Liver (tissue), 9 donors: Measurements from ENCODE around the gene PHTF2. TPM values are rescaled to one million over a fixed set of nuclear protein-coding genes. Genes with fewer than 3 reads are reported as not detected.

Experiments used
- DNase-seq: peaks from one replicate; pipeline ENCODE4 v3.0.0-alpha.2; 2017; ENCODE audit warnings: low spot score
- H3K27ac ChIP-seq, 2 donors: one replicate each; pipeline ENCODE4 v1.7.0; 2013; ENCODE audit warnings: inconsistent platforms in 2 of 2, low read length in 2 of 2, control low read depth in 1 of 2, low read depth in 1 of 2, mild to moderate bottlenecking in 1 of 2
- H3K27me3 ChIP-seq, 4 donors: one replicate each; pipeline versions ENCODE4 v1.6.1 to v1.7.0; 2013; ENCODE audit warnings: low read length in 3 of 4, inconsistent platforms in 1 of 4, mild to moderate bottlenecking in 1 of 4, moderate library complexity in 1 of 4; ENCODE audit not compliant: control insufficient read depth in 4 of 4, insufficient read depth in 4 of 4
- H3K36me3 ChIP-seq, 4 donors: one replicate each; pipeline versions ENCODE4 v1.6.1 to v1.7.0; 2013; ENCODE audit warnings: low read length in 3 of 4, mild to moderate bottlenecking in 3 of 4, low read depth in 1 of 4, moderate library complexity in 1 of 4; ENCODE audit not compliant: control insufficient read depth in 4 of 4, insufficient read depth in 3 of 4
- H3K4me1 ChIP-seq, 4 donors: one replicate each; pipeline versions ENCODE4 v1.6.1 to v1.7.0; 2013; ENCODE audit warnings: low read length in 3 of 4, mild to moderate bottlenecking in 3 of 4, moderate library complexity in 1 of 4; ENCODE audit not compliant: control insufficient read depth in 4 of 4, insufficient read depth in 4 of 4
- H3K4me3 ChIP-seq, 3 donors: one replicate each; pipeline versions ENCODE4 v1.6.1 to v1.7.0; 2013; ENCODE audit warnings: low read length in 3 of 3, control low read depth in 1 of 3, low read depth in 1 of 3, mild to moderate bottlenecking in 1 of 3
- H3K9ac ChIP-seq, 2 donors: one replicate each; pipeline ENCODE4 v1.7.0; 2013; ENCODE audit warnings: low read length in 2 of 2, mild to moderate bottlenecking in 2 of 2, moderate library complexity in 2 of 2, control low read depth in 1 of 2, low read depth in 1 of 2
- H3K9me3 ChIP-seq, 4 donors: one replicate each; pipeline versions ENCODE4 v1.6.1 to v1.7.0; 2013; ENCODE audit warnings: low read length in 3 of 4; ENCODE audit not compliant: control insufficient read depth in 4 of 4
- EGR1 ChIP-seq, 2 donors: IDR thresholded peaks; 2 replicates each; pipeline ENCODE4 v1.6.1; 2016 to 2018; ENCODE audit warnings: antibody characterized with exemption in 2 of 2, low read depth in 2 of 2
- FOXA1 ChIP-seq: IDR thresholded peaks from 2 replicates; pipeline ENCODE4 v1.6.1; 2016; ENCODE audit warnings: antibody characterized with exemption
- FOXA2 ChIP-seq: IDR thresholded peaks from 2 replicates; pipeline ENCODE4 v1.6.1; 2016; ENCODE audit warnings: antibody characterized with exemption
- GABPA ChIP-seq, 2 donors: IDR thresholded peaks in 1 of 2; conservative IDR thresholded peaks in 1 of 2; 2 replicates each; pipeline ENCODE4 v1.6.1; 2016; ENCODE audit warnings: antibody characterized with exemption in 2 of 2, mild to moderate bottlenecking in 1 of 2, moderate library complexity in 1 of 2
- HNF4A ChIP-seq, 2 donors: conservative IDR thresholded peaks; 2 replicates each; pipeline ENCODE4 v1.6.1; 2016; ENCODE audit warnings: antibody characterized with exemption in 2 of 2, mild to moderate bottlenecking in 2 of 2
- HNF4G ChIP-seq: IDR thresholded peaks from 2 replicates; pipeline ENCODE4 v1.6.1; 2016; ENCODE audit warnings: antibody characterized with exemption
- NR2F2 ChIP-seq: IDR thresholded peaks from 2 replicates; pipeline ENCODE4 v1.6.1; 2016; ENCODE audit warnings: antibody characterized with exemption
- SP1 ChIP-seq: IDR thresholded peaks from 2 replicates; pipeline ENCODE4 v1.6.1; 2018; ENCODE audit warnings: antibody characterized with exemption, mild to moderate bottlenecking
- TAF1 ChIP-seq: conservative IDR thresholded peaks from 2 replicates; pipeline ENCODE4 v1.6.1; 2016; ENCODE audit warnings: antibody characterized with exemption, mild to moderate bottlenecking
- YY1 ChIP-seq: IDR thresholded peaks from 2 replicates; pipeline ENCODE4 v1.6.1; 2016; ENCODE audit warnings: antibody characterized with exemption, mild to moderate bottlenecking
- ZBTB33 ChIP-seq: IDR thresholded peaks from 2 replicates; pipeline ENCODE4 v1.6.1; 2016; ENCODE audit warnings: antibody characterized with exemption
- WGBS: extraction: QIAGEN DNeasy Blood & Tissue Kit; methylation state at CpG from one replicate; pipeline ENCODE4 v1.1.7; 2013; 5-methylcytosine and 5-hydroxymethylcytosine counted together
- polyA plus RNA-seq, 2 donors: library from polyadenylated mRNA; stranded (reverse) in 1 of 2; unstranded in 1 of 2; fragments of 200-250 nt in 1 of 2; fragments of >200 nt in 1 of 2; fragmentation: Nextera tagmentation in 1 of 2; extraction: Ambion mirVana in 1 of 2; gene quantifications; one replicate each; pipeline versions ENCODE4 v1.2.1 to v1.2.3, GENCODE V29; 2013 to 2015
- total RNA-seq, 2 donors: library from RNA; depleted of rRNA; stranded (reverse); fragments of >200 nt; gene quantifications; one replicate each; pipeline ENCODE4 v1.2.3, GENCODE V29; 2014
- TF ChIP-seq, protein P1 (sequence below): IDR thresholded peaks from 2 replicates; pipeline ENCODE4 v1.6.1; 2016; ENCODE audit warnings: antibody characterized with exemption, mild to moderate bottlenecking
- TF ChIP-seq, protein P2 (sequence below): fragments of 150-350 bp; IDR thresholded peaks from 2 replicates; pipeline ENCODE4 v1.5.1; 2017; ENCODE audit warnings: improper control_type of control experiment, low read depth, low read length; ENCODE audit not compliant: missing input control
- TF ChIP-seq, protein P3 (sequence below): IDR thresholded peaks from 2 replicates; pipeline ENCODE4 v1.6.1; 2016; ENCODE audit warnings: antibody characterized with exemption
- donor health status: healthy.
- donor health status: healthy.
- donor health status: healthy.
- donor health status: healthy.
- donor health status: healthy.

Gene PHTF2
- total and polyA plus RNA-seq, 4 donors, result 2.2 to 7.3 (median 4.7) TPM

- Histone ChIP-seq H3K9me3 (peaks cover 2 to 24% (median 8%) of the 10 kb centered on the region in 4 donors), H3K27me3 (no peaks in the 10 kb centered on the region), H3K4me1 (no peaks in the 10 kb centered on the region), H3K36me3 (no peaks in the 10 kb centered on the region), H3K9ac (no peak overlapping the region), H3K27ac (no peak overlapping the region), H3K4me3 (no peak overlapping the region)
- TF ChIP-seq FOXA1 (no peak), TAF1 (no peak), NR2F2 (no peak), FOXA2 (no peak), ZBTB33 (no peak), GABPA (IDR thresholded peaks at IDR 0.05 in 1 of 2, conservative IDR thresholded peaks at IDR 0.05 in 1 of 2) (no peak), YY1 (no peak), EGR1 (IDR thresholded peaks at IDR 0.05; ENCODE audit: low read depth in 2 of 2) (no peak), SP1 (no peak), HNF4A (conservative IDR thresholded peaks at IDR 0.05) (no peak), HNF4G (no peak)
- TF ChIP-seq, protein P1, sequence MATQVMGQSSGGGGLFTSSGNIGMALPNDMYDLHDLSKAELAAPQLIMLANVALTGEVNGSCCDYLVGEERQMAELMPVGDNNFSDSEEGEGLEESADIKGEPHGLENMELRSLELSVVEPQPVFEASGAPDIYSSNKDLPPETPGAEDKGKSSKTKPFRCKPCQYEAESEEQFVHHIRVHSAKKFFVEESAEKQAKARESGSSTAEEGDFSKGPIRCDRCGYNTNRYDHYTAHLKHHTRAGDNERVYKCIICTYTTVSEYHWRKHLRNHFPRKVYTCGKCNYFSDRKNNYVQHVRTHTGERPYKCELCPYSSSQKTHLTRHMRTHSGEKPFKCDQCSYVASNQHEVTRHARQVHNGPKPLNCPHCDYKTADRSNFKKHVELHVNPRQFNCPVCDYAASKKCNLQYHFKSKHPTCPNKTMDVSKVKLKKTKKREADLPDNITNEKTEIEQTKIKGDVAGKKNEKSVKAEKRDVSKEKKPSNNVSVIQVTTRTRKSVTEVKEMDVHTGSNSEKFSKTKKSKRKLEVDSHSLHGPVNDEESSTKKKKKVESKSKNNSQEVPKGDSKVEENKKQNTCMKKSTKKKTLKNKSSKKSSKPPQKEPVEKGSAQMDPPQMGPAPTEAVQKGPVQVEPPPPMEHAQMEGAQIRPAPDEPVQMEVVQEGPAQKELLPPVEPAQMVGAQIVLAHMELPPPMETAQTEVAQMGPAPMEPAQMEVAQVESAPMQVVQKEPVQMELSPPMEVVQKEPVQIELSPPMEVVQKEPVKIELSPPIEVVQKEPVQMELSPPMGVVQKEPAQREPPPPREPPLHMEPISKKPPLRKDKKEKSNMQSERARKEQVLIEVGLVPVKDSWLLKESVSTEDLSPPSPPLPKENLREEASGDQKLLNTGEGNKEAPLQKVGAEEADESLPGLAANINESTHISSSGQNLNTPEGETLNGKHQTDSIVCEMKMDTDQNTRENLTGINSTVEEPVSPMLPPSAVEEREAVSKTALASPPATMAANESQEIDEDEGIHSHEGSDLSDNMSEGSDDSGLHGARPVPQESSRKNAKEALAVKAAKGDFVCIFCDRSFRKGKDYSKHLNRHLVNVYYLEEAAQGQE, result no peak
- TF ChIP-seq, protein P2, sequence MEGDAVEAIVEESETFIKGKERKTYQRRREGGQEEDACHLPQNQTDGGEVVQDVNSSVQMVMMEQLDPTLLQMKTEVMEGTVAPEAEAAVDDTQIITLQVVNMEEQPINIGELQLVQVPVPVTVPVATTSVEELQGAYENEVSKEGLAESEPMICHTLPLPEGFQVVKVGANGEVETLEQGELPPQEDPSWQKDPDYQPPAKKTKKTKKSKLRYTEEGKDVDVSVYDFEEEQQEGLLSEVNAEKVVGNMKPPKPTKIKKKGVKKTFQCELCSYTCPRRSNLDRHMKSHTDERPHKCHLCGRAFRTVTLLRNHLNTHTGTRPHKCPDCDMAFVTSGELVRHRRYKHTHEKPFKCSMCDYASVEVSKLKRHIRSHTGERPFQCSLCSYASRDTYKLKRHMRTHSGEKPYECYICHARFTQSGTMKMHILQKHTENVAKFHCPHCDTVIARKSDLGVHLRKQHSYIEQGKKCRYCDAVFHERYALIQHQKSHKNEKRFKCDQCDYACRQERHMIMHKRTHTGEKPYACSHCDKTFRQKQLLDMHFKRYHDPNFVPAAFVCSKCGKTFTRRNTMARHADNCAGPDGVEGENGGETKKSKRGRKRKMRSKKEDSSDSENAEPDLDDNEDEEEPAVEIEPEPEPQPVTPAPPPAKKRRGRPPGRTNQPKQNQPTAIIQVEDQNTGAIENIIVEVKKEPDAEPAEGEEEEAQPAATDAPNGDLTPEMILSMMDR, result no peak
- WGBS, result 95% methylated on average over 1 of the region's 1 CpG
- DNase-seq, result no peak
Measured at GRCh38 chr7:77822269-77822668, 23.7 kb downstream of the PHTF2 start.

DNA sequence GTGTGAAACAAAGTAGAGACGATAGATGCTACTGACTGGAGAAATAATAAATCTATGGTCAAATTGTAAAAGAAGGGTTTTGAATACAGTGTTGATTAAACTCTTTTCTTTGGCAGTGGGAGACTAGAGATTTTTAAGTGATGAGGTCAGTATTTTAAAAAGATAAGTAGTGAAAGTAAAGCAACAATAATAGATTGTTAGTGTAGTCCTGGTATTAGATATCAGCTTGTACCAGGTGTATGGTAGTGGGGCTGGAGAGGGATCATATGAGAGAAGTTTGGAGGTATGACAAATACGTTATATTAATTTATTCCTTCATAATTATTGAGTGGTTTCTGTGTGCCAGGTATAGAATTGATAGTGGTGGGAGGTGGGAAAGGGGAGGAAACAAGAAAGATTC, 25.2 kb downstream of the PHTF2 start:
- DNase-seq, result no peak
- WGBS, result 91% methylated on average over 2 of the region's 2 CpGs
- Histone ChIP-seq H3K9ac (no peak overlapping the region), H3K9me3 (peaks cover 2 to 24% (median 8%) of the 10 kb centered on the region in 4 donors), H3K4me1 (no peaks in the 10 kb centered on the region), H3K27me3 (no peaks in the 10 kb centered on the region), H3K4me3 (no peak overlapping the region), H3K27ac (no peak overlapping the region), H3K36me3 (no peaks in the 10 kb centered on the region)
- TF ChIP-seq HNF4G (no peak), ZBTB33 (no peak)
- TF ChIP-seq, protein P3, sequence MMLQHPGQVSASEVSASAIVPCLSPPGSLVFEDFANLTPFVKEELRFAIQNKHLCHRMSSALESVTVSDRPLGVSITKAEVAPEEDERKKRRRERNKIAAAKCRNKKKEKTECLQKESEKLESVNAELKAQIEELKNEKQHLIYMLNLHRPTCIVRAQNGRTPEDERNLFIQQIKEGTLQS, result no peak
